ENCODE results near the gene C1QTNF5. TPM values are rescaled to one million over a fixed set of nuclear protein-coding genes. Genes with fewer than 3 reads are reported as not detected.

Gene C1QTNF5
- total RNA-seq, 1 experiment from 2014 or later = not detected

GRCh38 chr11:119371778-119372182 is 31.1 kb upstream of the C1QTNF5 start:
- POLR2A ChIA-PET (ENCODE audit: unreplicated experiment) = interaction anchor here (0.6 to 0.8 kb wide), 2 partner anchors 33 to 81 kb away, joined by 4 to 6 read pairs; no protein-coding TSS in a partner anchor
- peak in 1 of 2 experiments; percentile 45 for DNase-seq

GRCh38 chr11:119371067-119371601 is 30.5 kb upstream of the C1QTNF5 start:
- peaks cover 5% of the 10 kb centered on the region for H3F3A ChIP-seq (ENCODE audit: insufficient read depth, low read depth)
- H2AFZ ChIP-seq = no peak overlapping the region
- intact Hi-C loops (cut with micrococcal nuclease; ENCODE audit: unreplicated experiment) = no loop called here
- ChIA-PET CTCF (interaction anchor here (0.6 to 1.0 kb wide), 2 partner anchors 15 to 33 kb away, joined by 4 to 6 read pairs; no protein-coding TSS in a partner anchor), POLR2A (ENCODE audit: unreplicated experiment) (interaction anchor here (0.6 to 0.8 kb wide), 2 partner anchors 33 to 80 kb away, joined by 4 to 6 read pairs; no protein-coding TSS in a partner anchor)
- no peak overlapping the region for H3K4me3 ChIP-seq
- H3K4me2 ChIP-seq = no peak overlapping the region
- no peaks in the 10 kb centered on the region for H3K9me2 ChIP-seq (ENCODE audit: insufficient read depth)
- H3K79me2 ChIP-seq (ENCODE audit: low read depth) = no peaks in the 10 kb centered on the region
- H3K4me1 ChIP-seq (replicated peaks; ENCODE audit: insufficient read depth) = peaks cover 17% of the 10 kb centered on the region
- no peak for TF ChIP-seq EZH2 (IDR thresholded peaks at IDR 0.05; ENCODE audit: low read depth)
- no peak for TF ChIP-seq CTCF (conservative IDR thresholded peaks at IDR 0.05)
- no peaks in the 10 kb centered on the region for H3K27me3 ChIP-seq (ENCODE audit: insufficient read depth, low read depth)
- no peaks in the 10 kb centered on the region for H4K20me1 ChIP-seq (ENCODE audit: insufficient read depth)
- H3K36me3 ChIP-seq (ENCODE audit: low read depth) = no peaks in the 10 kb centered on the region
- no peaks in the 10 kb centered on the region for H3K9me3 ChIP-seq (ENCODE audit: insufficient read depth, low read depth)
- no peak overlapping the region for H3K27ac ChIP-seq
- DNase-seq = no peak
- no TSS peak for BruUV-seq (replicated peaks)

More at GRCh38 chr11:119371778-119372182, 31.1 kb upstream of the C1QTNF5 start:
- no TSS peak for BruUV-seq (replicated peaks)
- no peak overlapping the region for H3K4me3 ChIP-seq
- H3F3A ChIP-seq (ENCODE audit: insufficient read depth, low read depth) = peaks cover 5% of the 10 kb centered on the region
- H2AFZ ChIP-seq = no peak overlapping the region
- intact Hi-C loops (cut with micrococcal nuclease; ENCODE audit: unreplicated experiment) = no loop called here
- no peaks in the 10 kb centered on the region for H4K20me1 ChIP-seq (ENCODE audit: insufficient read depth)
- no peaks in the 10 kb centered on the region for H3K36me3 ChIP-seq (ENCODE audit: low read depth)
- H3K9me3 ChIP-seq (ENCODE audit: insufficient read depth, low read depth) = no peaks in the 10 kb centered on the region
- no peak for TF ChIP-seq EZH2 (IDR thresholded peaks at IDR 0.05; ENCODE audit: low read depth)
- TF ChIP-seq CTCF (conservative IDR thresholded peaks at IDR 0.05) = peak; percentile 47; the same call in 1 of the 2 replicates
- no peaks in the 10 kb centered on the region for H3K79me2 ChIP-seq (ENCODE audit: low read depth)
- H3K4me2 ChIP-seq = no peak overlapping the region
- no peaks in the 10 kb centered on the region for H3K27me3 ChIP-seq (ENCODE audit: insufficient read depth, low read depth)
- H3K27ac ChIP-seq = no peak overlapping the region
- H3K9me2 ChIP-seq (ENCODE audit: insufficient read depth) = no peaks in the 10 kb centered on the region
- peaks cover 17% of the 10 kb centered on the region for H3K4me1 ChIP-seq (replicated peaks; ENCODE audit: insufficient read depth)
- CTCF ChIA-PET = no interaction called here

GRCh38 chr11:119370486-119371046 is 29.9 kb upstream of the C1QTNF5 start:
- intact Hi-C loops (cut with micrococcal nuclease; ENCODE audit: unreplicated experiment) = no loop called here
- no peak overlapping the region for H3K4me3 ChIP-seq

More at GRCh38 chr11:119370486-119371046, 29.9 kb upstream of the C1QTNF5 start:
- H3K79me2 ChIP-seq (ENCODE audit: low read depth) = no peaks in the 10 kb centered on the region
- H3K9me3 ChIP-seq (ENCODE audit: insufficient read depth, low read depth) = no peaks in the 10 kb centered on the region
- ChIA-PET POLR2A (ENCODE audit: unreplicated experiment) (no interaction called here), CTCF (interaction anchor here (0.6 to 1.5 kb wide), 3 partner anchors 10 to 32 kb away, joined by 3 to 6 read pairs (median 4); no protein-coding TSS in a partner anchor)
- H2AFZ ChIP-seq = no peak overlapping the region
- H3F3A ChIP-seq (ENCODE audit: insufficient read depth, low read depth) = peaks cover 5% of the 10 kb centered on the region
- no peaks in the 10 kb centered on the region for H3K36me3 ChIP-seq (ENCODE audit: low read depth)
- H3K4me2 ChIP-seq = no peak overlapping the region
- H4K20me1 ChIP-seq (ENCODE audit: insufficient read depth) = no peaks in the 10 kb centered on the region
- no TSS peak for BruUV-seq (replicated peaks)
- H3K9me2 ChIP-seq (ENCODE audit: insufficient read depth) = no peaks in the 10 kb centered on the region
- DNase-seq = no peak
- H3K27me3 ChIP-seq (ENCODE audit: insufficient read depth, low read depth) = no peaks in the 10 kb centered on the region
- H3K4me1 ChIP-seq (replicated peaks; ENCODE audit: insufficient read depth) = peaks cover 17% of the 10 kb centered on the region
- H3K27ac ChIP-seq = no peak overlapping the region
- TF ChIP-seq CTCF (conservative IDR thresholded peaks at IDR 0.05) = no peak
- no peak for TF ChIP-seq EZH2 (IDR thresholded peaks at IDR 0.05; ENCODE audit: low read depth)
